Subcutaneous adipose tissue (tissue), 4 donors: ENCODE measurements around the gene TOPBP1. TPM values are rescaled to one million over a fixed set of nuclear protein-coding genes. Genes with fewer than 3 reads are reported as not detected.

Experiments
- total RNA-seq, 4 donors: library from RNA; depleted of rRNA; stranded (reverse); fragments of >200 nt; gene quantifications; one replicate each; pipeline ENCODE4 v1.1.0, GENCODE V29; 2016
- TF ChIP-seq, protein P1 (sequence below): fragments of 450-650 bp; IDR thresholded peaks from one replicate; pipeline ENCODE4 v1.5.1; 2016; ENCODE audit warnings: low read depth, mild to moderate bottlenecking, control low read depth, antibody characterized with exemption, moderate library complexity

The TOPBP1 gene
- total RNA-seq, 4 donors from 2014 or later: 26.2 to 35.9 (median 28.5) TPM

DNA sequence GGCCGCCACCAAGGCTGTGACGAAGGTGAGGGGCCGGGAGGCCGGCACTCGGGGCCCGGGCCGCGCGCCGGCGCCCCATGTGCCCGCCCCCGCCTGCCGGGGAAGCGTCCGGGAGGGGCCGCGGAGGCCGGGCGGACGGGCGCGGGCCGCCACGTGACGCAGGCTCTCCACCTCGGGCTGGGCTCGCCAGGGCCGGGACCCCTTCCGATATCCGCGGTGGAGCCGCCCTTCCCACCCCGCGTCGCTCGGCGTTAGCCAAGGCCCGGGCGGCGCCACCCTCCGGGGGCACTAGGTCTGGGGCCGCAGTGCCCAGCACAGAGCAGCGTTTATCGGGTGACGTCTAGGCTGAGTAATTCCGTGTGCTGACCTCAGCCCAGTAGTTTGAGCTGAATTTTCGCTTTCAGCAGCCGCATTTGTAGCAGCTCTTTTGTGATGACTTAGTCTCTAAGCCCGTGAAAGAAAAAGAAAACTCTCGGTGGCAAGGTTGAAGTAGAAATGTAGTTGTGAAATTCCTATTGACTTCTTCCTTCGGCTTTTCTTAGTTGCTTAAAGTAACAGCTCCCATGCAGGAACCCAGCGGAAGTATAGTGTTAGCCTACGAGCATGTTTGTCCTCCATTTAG, 87.4 kb downstream of the TOPBP1 start:
- TF ChIP-seq, protein P1, sequence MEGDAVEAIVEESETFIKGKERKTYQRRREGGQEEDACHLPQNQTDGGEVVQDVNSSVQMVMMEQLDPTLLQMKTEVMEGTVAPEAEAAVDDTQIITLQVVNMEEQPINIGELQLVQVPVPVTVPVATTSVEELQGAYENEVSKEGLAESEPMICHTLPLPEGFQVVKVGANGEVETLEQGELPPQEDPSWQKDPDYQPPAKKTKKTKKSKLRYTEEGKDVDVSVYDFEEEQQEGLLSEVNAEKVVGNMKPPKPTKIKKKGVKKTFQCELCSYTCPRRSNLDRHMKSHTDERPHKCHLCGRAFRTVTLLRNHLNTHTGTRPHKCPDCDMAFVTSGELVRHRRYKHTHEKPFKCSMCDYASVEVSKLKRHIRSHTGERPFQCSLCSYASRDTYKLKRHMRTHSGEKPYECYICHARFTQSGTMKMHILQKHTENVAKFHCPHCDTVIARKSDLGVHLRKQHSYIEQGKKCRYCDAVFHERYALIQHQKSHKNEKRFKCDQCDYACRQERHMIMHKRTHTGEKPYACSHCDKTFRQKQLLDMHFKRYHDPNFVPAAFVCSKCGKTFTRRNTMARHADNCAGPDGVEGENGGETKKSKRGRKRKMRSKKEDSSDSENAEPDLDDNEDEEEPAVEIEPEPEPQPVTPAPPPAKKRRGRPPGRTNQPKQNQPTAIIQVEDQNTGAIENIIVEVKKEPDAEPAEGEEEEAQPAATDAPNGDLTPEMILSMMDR: no peak

DNA sequence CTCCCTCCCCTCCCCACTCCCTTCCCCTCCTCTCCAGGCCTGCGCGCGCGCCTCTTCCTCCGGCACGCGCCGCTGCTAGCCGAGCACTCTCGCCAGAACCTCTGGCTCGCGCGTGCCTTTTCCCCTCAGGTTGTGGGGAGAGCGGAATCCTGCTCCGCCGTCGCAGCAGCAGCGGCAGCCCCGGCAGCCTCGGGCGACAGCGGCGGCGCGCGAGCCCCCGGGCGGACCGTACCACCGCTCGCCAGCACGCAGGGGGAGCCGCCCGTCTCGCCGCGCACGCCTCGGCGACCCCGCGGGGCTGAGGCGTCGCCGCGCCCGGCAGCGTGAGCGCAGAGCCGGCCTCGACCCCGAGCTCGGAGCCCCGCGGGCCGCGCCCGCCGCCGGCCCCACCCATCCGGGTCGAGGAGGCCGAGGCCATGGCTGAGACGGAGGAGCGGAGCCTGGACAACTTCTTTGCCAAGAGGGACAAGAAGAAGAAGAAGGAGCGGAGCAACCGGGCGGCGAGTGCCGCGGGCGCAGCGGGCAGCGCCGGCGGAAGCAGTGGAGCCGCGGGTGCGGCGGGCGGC, 88.0 kb downstream of the TOPBP1 start, which contains the start of gene CDV3:
CDV3 (plus strand) TSS at position 58 of the 566 bp plus-strand sequence; CDS start at position 417, 359 bp downstream.
- TF ChIP-seq, protein P1: no peak

DNA sequence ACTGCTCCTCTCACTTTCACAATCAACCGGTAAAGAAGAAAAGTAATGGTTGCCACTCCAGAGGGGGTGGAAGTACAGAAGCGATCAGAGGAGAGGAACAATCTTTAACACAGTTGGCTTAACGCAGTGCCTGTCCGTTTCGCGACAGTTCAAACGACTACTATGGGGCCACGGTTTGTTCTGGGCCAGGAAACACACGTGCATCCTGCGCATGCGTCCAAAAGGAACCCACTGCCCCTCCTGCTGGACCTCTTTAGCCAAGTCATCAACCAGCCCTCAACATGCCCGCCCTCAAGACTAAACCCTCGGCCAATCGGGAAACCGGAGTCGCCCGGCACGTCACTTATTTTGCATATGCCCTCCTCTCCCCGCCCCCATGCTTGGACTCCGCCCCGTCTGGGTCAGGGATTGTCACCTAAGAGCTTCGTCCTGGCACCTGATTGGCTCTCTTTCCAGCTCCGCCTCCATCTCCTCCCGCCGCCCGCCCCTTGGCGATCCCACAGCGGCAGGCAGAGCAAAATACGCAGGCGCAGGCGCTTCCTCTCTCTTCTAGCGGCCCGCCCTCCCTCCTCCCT, 88.6 kb downstream of the TOPBP1 start:
- TF ChIP-seq, protein P1: no peak

DNA sequence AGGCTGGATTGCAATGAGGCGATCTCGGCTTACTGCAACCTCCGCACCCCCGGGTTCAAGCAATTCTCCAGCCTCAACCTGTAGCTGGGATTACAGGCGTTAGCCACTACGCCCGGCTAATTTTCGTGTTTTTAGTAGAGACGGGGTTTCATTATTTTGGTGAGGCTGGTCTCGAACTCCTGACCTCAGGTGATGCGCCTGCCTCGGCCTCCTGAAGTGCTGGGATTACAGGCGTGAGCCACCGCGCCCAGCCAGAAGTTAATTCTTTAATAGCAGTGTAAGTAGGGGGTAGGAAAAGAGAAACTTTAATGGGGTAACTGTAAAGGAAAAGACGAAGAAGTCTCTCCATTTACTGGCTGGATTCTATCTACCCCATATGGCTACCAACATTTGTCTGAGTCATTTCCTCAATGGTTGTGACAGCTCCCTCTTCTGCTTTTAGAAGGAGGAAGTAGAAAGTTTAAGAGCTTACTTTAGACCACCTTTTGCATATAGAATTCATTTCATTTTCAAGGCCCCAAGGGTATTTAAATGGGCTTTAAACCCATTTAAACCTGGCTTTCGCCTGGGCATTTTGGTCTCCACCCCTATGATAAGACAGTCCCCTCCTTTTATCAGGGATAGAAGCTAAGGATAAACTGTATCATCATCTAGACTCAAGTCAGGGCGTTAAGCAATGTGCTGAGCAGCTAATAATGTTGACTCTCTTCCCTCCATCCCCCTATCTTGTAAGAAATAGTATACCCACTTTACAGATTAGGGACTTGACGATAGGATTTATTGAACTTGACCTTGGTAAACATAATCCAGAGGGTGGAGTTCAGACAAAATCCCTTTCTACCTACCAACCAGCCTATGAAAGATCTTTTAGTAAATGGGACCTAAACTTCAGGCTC, 89.3 kb downstream of the TOPBP1 start:
- TF ChIP-seq, protein P1: no peak

DNA sequence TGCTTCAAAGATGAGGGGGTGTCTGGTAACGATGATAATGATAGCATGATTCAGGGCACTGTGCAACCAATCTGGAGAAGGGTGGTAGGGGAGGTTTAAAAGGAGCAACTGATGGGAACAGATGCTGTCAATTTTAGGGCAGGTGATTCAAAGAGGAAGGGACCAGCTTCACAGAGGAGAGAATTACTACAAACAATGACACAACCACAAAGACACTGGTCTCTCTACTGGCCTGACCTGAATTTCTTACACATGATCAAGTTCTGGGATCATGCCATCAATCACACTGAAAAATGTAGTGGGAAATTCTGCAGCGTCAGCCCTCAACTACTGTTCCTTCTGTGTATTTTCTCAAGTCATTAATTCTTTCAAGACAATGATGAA, 90.8 kb downstream of the TOPBP1 start:
- TF ChIP-seq, protein P1: no peak

DNA sequence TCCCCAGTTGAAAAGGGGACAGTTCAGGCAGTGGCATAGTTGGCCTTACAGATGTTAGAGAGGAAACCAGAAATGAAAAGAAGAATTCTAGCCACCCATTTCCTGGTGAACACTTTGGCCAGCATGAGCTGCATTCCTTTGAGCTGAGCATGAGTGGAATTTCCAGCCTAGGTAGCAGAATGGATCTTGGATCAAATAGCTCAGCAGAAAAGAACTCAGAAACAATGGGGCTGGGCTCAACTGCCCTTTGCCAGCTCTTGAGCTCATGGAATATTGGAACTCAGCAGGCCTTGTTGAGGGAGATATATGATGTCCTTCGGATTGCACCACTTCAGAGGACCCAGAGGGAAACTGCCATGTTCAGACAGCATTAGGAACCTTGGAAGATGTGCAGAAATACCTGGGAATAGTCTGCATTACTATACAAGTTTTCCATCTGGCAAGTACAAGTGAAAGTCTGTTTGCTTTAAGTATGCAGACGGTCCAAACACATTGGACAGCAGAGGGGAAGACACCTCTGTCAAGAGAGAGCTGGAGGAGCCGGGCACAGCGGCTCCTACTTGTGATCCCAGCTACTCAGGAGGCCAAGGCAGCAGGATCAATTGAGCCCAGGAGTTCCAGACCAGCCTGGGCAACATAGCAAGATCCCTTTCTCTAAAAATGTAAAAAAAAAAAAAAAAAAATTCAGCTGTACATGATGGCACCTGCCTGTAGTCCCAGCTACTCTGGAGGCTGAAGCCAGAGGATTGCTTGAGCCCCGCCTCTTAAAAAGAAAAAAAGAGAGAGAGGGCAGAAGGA, 91.4 kb downstream of the TOPBP1 start:
- TF ChIP-seq, protein P1: no peak
